MM.1S (cell line): ENCODE results near the gene KRTAP5-11.
"Not testable (repeated sequence)": the region's sequence is repeated elsewhere in the genome, so short reads cannot be mapped to it uniquely, and the experiment has no call there.

Experiments
- DNase-seq: peaks from one replicate; pipeline ENCODE4 v3.0.0-alpha.2; 2015
- H2AFZ ChIP-seq: fragments of 300-600 bp; sonication (generic); 2 replicates; pipeline ENCODE4 v1.6.0; 2016; ENCODE audit warnings: antibody characterized with exemption, low read length
- H3F3A ChIP-seq: fragments of 300-600 bp; sonication (generic); 2 replicates; pipeline ENCODE4 v1.6.1; 2016; ENCODE audit warnings: mild to moderate bottlenecking, antibody characterized with exemption, low read length, moderate library complexity, mixed read lengths; ENCODE audit not compliant: insufficient read depth
- H3K27ac ChIP-seq: fragments of 300-600 bp; sonication (generic); 2 replicates; pipeline ENCODE4 v1.5.1; 2016; ENCODE audit warnings: mild to moderate bottlenecking, low read length
- H3K27me3 ChIP-seq: fragments of 300-600 bp; sonication (generic); replicated peaks from 2 replicates; pipeline ENCODE4 v1.6.0; 2016; ENCODE audit warnings: low read length; ENCODE audit not compliant: insufficient read depth
- H3K36me3 ChIP-seq: fragments of 300-600 bp; sonication (generic); replicated peaks from 2 replicates; pipeline ENCODE4 v1.6.1; 2016; ENCODE audit warnings: mild to moderate bottlenecking, low read length, mixed read lengths; ENCODE audit not compliant: insufficient read depth
- H3K4me1 ChIP-seq: fragments of 300-600 bp; sonication (generic); 2 replicates; pipeline ENCODE4 v1.6.1; 2016; ENCODE audit warnings: low read length, mixed read lengths
- H3K4me2 ChIP-seq: fragments of 300-600 bp; sonication (generic); 2 replicates; pipeline ENCODE4 v1.6.0; 2016; ENCODE audit warnings: low read depth, low read length
- H3K4me3 ChIP-seq: fragments of 300-600 bp; sonication (generic); 2 replicates; pipeline ENCODE4 v1.5.1; 2016; ENCODE audit warnings: low read length, mixed read lengths
- H3K79me2 ChIP-seq: fragments of 300-600 bp; sonication (generic); 2 replicates; pipeline ENCODE4 v1.6.1; 2016; ENCODE audit warnings: mixed run types, low read length, mixed read lengths
- H3K9ac ChIP-seq: fragments of 300-600 bp; sonication (generic); 2 replicates; pipeline ENCODE4 v1.6.1; 2016; ENCODE audit warnings: low read length, mixed read lengths
- H3K9me2 ChIP-seq: fragments of 300-600 bp; sonication (generic); replicated peaks from 2 replicates; pipeline ENCODE4 v1.6.1; 2016; ENCODE audit warnings: mild to moderate bottlenecking, low read length, mixed read lengths; ENCODE audit not compliant: insufficient read depth
- H3K9me3 ChIP-seq: fragments of 300-600 bp; sonication (generic); replicated peaks from 2 replicates; pipeline ENCODE4 v1.6.1; 2016; ENCODE audit warnings: mild to moderate bottlenecking, low read length, mixed read lengths; ENCODE audit not compliant: insufficient read depth
- H4K20me1 ChIP-seq: fragments of 300-600 bp; sonication (generic); 2 replicates; pipeline ENCODE4 v1.6.1; 2016; ENCODE audit warnings: mild to moderate bottlenecking, low read length, moderate library complexity, mixed read lengths; ENCODE audit not compliant: insufficient read depth
- CTCF ChIP-seq: fragments of 300-600 bp; sonication (generic); IDR thresholded peaks from 2 replicates; pipeline ENCODE4 v1.5.1; 2016; ENCODE audit warnings: antibody characterized with exemption, low read length, mixed read lengths
- EZH2 ChIP-seq: fragments of 300-600 bp; sonication (generic); optimal IDR thresholded peaks from 2 replicates; pipeline ENCODE3; 2017; ENCODE audit warnings: low read depth, mild to moderate bottlenecking, antibody characterized with exemption, low read length, mixed read lengths
- EZH2phosphoT487 ChIP-seq: fragments of 300-600 bp; sonication (generic); IDR thresholded peaks from 2 replicates; pipeline ENCODE4 v1.6.1; 2018; ENCODE audit warnings: antibody characterized with exemption, low read length

Gene KRTAP5-11

GRCh38 chr11:71572811-71573210, 9.9 kb downstream of the KRTAP5-11 start:
- no peak for DNase-seq
- Histone ChIP-seq H3K27me3 (peaks cover 33% of the 10 kb centered on the region), H4K20me1 (no peaks in the 10 kb centered on the region), H3K9me3 (no peaks in the 10 kb centered on the region), H3K9me2 (no peaks in the 10 kb centered on the region), H3K4me3 (no peak overlapping the region), H3K4me2 (no peak overlapping the region), H3K79me2 (no peaks in the 10 kb centered on the region), H3K36me3 (no peaks in the 10 kb centered on the region), H3K27ac (no peak overlapping the region), H3F3A (no peaks in the 10 kb centered on the region), H2AFZ (no peak overlapping the region), H3K9ac (no peak overlapping the region), H3K4me1 (no peaks in the 10 kb centered on the region)
- TF ChIP-seq EZH2 (no peak), EZH2phosphoT487 (no peak), CTCF (no peak)

DNA sequence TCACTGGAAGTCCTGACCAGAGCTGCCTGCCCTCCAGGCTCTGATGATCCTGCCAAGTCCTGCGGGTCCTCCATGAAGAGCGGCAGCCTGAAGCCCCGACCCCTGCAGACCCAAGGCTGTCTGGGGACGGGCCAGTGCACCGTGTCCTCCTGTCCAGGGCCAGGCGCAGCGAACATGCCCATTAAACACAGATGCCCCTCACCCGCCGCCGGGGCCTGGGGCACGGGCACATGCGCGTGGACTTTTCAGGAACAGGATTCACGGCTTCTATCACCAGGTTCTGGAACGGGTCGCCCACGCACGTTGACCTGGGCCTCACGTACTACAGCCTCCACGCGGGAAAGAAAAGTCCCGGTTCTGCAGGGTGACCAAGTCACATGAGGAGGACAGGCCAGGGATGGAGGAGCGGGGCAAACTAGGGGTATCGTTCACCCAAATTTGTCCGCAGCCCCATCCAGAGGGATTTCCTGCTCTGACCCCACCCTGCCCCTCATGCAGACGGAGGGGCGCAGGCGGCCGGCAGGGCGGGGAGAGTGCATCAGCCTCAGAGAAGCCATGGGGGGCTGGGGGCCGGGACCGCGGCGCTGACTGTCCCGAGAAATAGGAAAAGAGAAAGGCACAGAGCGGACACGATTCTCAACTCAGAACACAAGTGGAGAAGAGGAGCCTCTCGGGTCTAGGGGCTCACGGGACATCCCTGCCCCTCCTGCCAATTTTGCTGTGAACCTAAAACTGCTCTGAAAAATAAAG, 11.4 kb downstream of the KRTAP5-11 start:
- H3K9me3 ChIP-seq, H3K79me2 ChIP-seq, H3K4me1 ChIP-seq, H3K36me3 ChIP-seq, H3K4me2 ChIP-seq, H4K20me1 ChIP-seq, DNase-seq, H3K4me3 ChIP-seq, H3F3A ChIP-seq, H2AFZ ChIP-seq, H3K9me2 ChIP-seq, H3K27ac ChIP-seq, H3K9ac ChIP-seq: not testable (repeated sequence)
- H3K27me3 ChIP-seq = peaks cover 31% of the 10 kb centered on the region

GRCh38 chr11:71568704-71569349, 13.8 kb downstream of the KRTAP5-11 start:
- Histone ChIP-seq H4K20me1 (no peaks in the 10 kb centered on the region), H3K4me2 (no peak overlapping the region), H3F3A (no peaks in the 10 kb centered on the region), H2AFZ (no peak overlapping the region), H3K9me2 (no peaks in the 10 kb centered on the region), H3K4me1 (no peaks in the 10 kb centered on the region), H3K4me3 (no peak overlapping the region), H3K27me3 (peaks cover 27% of the 10 kb centered on the region), H3K36me3 (no peaks in the 10 kb centered on the region), H3K9ac (no peak overlapping the region), H3K9me3 (no peaks in the 10 kb centered on the region), H3K27ac (no peak overlapping the region), H3K79me2 (no peaks in the 10 kb centered on the region)
- TF ChIP-seq CTCF (no peak), EZH2 (no peak), EZH2phosphoT487 (no peak)
- no peak for DNase-seq

GRCh38 chr11:71567633-71568032, 15.0 kb downstream of the KRTAP5-11 start:
- H3K27me3 ChIP-seq = peaks cover 39% of the 10 kb centered on the region
- DNase-seq = peak; percentile 35
- H3K4me2 ChIP-seq, H3K79me2 ChIP-seq, H3K27ac ChIP-seq, H4K20me1 ChIP-seq, H3K9me2 ChIP-seq, H3K4me1 ChIP-seq, H3K4me3 ChIP-seq, H3K9me3 ChIP-seq, H3F3A ChIP-seq, H2AFZ ChIP-seq, H3K9ac ChIP-seq, H3K36me3 ChIP-seq: not testable (repeated sequence)

DNA sequence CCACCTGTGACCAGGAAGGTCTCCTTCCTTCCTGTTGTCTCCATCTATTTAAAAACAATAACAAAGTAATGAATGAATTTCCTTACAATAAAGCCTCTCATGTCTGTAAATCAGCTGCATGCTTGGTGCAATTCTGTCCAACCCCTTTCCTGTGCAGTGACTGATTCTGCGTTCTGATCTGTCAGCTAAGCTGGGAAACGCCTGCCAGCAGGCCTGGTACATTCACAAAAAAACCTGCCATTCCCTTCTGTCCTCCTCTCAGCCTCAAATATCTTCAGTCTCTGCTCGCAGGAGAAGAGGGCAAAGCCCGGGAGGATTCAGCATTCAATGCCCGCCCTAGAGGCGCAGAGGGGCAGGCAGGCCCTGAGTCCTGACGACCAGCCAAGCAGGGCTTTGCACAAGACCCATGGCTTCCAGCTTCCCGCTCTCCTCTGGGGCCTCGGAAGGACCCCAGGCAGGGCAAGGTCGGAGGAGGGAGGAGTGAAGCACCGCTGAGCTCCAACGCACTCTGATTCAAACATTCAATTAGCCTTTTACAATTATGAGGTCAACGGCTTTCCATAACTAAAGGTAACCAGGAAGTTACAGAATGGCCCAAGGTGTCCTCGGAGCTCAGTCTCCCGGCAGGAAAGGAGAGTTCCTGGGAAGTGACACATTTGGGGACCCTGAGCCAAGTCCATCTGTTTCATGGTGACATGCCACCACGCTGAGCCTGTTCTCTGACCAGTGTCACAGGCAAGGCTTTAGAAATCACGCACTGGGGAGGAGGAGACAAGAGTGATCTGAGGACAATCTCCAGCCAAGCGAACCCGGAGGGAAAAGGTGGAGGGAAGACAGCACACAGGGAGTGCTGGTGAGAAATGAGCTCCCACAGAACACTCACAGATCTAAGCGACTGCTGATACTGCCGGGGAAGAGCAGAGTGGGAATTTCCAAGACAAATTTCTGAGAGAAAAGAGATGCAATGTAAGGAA, 15.8 kb downstream of the KRTAP5-11 start:
- not testable (repeated sequence) for H3K9ac ChIP-seq, H3K4me3 ChIP-seq, H3K79me2 ChIP-seq, H4K20me1 ChIP-seq, H3K9me2 ChIP-seq, H3K9me3 ChIP-seq, DNase-seq, H2AFZ ChIP-seq, H3K4me1 ChIP-seq, H3K36me3 ChIP-seq, H3F3A ChIP-seq, H3K27ac ChIP-seq, H3K4me2 ChIP-seq
- H3K27me3 ChIP-seq = peaks cover 44% of the 10 kb centered on the region
